A549 treated with dexamethasone at 1 μM for 4 hours (cell line): ENCODE measurements around the gene ZNF337. TPM values are rescaled to one million over a fixed set of nuclear protein-coding genes. Genes with fewer than 3 reads are reported as not detected.

ENCODE experiments used
- total RNA-seq: library from RNA; stranded (reverse); fragments of 200-300 nt; extraction: Qiagen RNA extraction; gene quantifications from 5 replicates; pipeline ENCODE4 v1.2.3, GENCODE V29; 2022

The ZNF337 gene
- 17.9 to 20.7 TPM (median 19.5 TPM) in 5 replicates for total RNA-seq

GRCh38 chr20:25696371-25697131, at the start of gene ZNF337:
TSS of gene ZNF337 (minus strand) at chr20:25696853. CDS start at chr20:25686417, 10,436 bp downstream.

Other genes with a start within 250 kb of the ZNF337 start
- gene NINL, start 111.3 kb downstream of the ZNF337 start, total RNA-seq = 13.2 to 17.4 TPM (median 14.4 TPM) in 5 replicates
- 7.4 to 9.4 TPM (median 8.6 TPM) in 5 replicates for gene NANP, start 72.8 kb downstream of the ZNF337 start, total RNA-seq